H1 (cell line): Measurements from ENCODE around the gene RAMP1. TPM values are rescaled to one million over a fixed set of nuclear protein-coding genes. Genes with fewer than 3 reads are reported as not detected.

Experiments
- BACH1 ChIP-seq: IDR thresholded peaks from 2 replicates; pipeline ENCODE4 v1.6.1; 2012; ENCODE audit warnings: low read length, improper control_type of control experiment
- CHD7 ChIP-seq: fragments of 300-600 bp; sonication (generic); IDR thresholded peaks from 2 replicates; pipeline ENCODE4 v1.7.1; 2012; ENCODE audit warnings: low read length, moderate library complexity, mild to moderate bottlenecking, inconsistent platforms; ENCODE audit not compliant: insufficient replicate concordance
- GTF2F1 ChIP-seq: IDR thresholded peaks from 2 replicates; pipeline ENCODE4 v1.6.1; 2012; ENCODE audit warnings: low read depth, low read length, improper control_type of control experiment, borderline replicate concordance
- KDM5A ChIP-seq: fragments of 200-600 bp; IDR thresholded peaks from 2 replicates; pipeline ENCODE4 v1.7.1; 2012; ENCODE audit warnings: mild to moderate bottlenecking, low read length, inconsistent platforms, mixed read lengths
- NANOG ChIP-seq: IDR thresholded peaks from 2 replicates; pipeline ENCODE4 v1.6.1; 2011; ENCODE audit warnings: low read length, low read depth, mild to moderate bottlenecking, inconsistent platforms; ENCODE audit not compliant: insufficient read depth, poor library complexity, severe bottlenecking
- RAD21 ChIP-seq, 2 experiments: IDR thresholded peaks in 1 of 2; conservative IDR thresholded peaks in 1 of 2; 2 replicates each; pipeline ENCODE4 v1.6.1; 2011; ENCODE audit warnings: low read depth in 2 of 2, low read length in 2 of 2, improper control_type of control experiment in 1 of 2, inconsistent platforms in 1 of 2, mild to moderate bottlenecking in 1 of 2, moderate library complexity in 1 of 2
- SP2 ChIP-seq: IDR thresholded peaks from 2 replicates; pipeline ENCODE4 v1.6.1; 2012; ENCODE audit warnings: mild to moderate bottlenecking, low read length, inconsistent platforms
- SP4 ChIP-seq: IDR thresholded peaks from 2 replicates; pipeline ENCODE4 v1.6.1; 2012; ENCODE audit warnings: low read length, inconsistent platforms
- TAF7 ChIP-seq: optimal IDR thresholded peaks from 2 replicates; pipeline ENCODE3; 2011; ENCODE audit warnings: low read depth, mild to moderate bottlenecking, inconsistent platforms, low read length, moderate library complexity, borderline replicate concordance
- polyA plus RNA-seq, 7 experiments: library from polyadenylated mRNA; depleted of rRNA in 3 of 7; stranded (reverse) in 5 of 7; unstranded in 2 of 7; fragments of >200 nt in 5 of 7; fragments of 200-250 nt in 2 of 7; gene quantifications; 1 replicate in 5 of 7; 2 replicates in 1 of 7; 4 replicates in 1 of 7; pipeline versions ENCODE4 v1.2.1 to v1.2.3, GENCODE V29; 2011 to 2013; ENCODE audit warnings: missing spikeins in 2 of 7, mixed read lengths in 2 of 7
- total RNA-seq: library from RNA; stranded (reverse); fragmentation: NEBNext Ultra II Directional; extraction: Animal tissue kit (Norgen Biotek cat#: 25700); gene quantifications from 2 replicates; pipeline ENCODE4 v1.2.1, GENCODE V29; 2021
- TF ChIP-seq, protein P1 (sequence below): IDR thresholded peaks from 2 replicates; pipeline ENCODE4 v1.6.1; 2011; ENCODE audit warnings: low read length, improper control_type of control experiment

The RAMP1 gene
- total and polyA plus RNA-seq, 2 of the 8 experiments (the other 6 are each of a cell fraction or from before 2014, with no cell fraction given), result 0.65 to 4.3 TPM

DNA sequence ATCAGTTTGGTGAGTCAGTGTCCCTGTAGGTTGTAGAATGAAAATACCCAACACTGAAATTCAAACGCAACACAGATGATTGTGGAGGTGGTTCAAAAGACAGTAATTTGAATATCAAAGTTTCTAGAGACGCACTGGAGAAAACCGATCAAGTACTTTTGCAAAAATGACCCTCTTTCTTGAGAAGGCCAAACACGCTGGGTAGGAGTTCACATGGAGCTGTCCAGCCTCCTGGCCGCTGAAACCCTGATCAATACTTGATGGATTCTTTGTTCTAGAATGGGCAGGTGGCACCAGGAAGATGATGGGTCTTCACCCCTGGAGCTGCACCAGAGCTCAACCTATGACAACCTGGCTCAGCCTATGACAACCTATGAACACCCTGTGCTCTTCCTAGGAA lies 67.7 kb downstream of the RAMP1 start (continued):
- TF ChIP-seq CHD7 (no peak), SP2 (no peak), RAD21 (IDR thresholded peaks at IDR 0.05 in 1 of 2, conservative IDR thresholded peaks at IDR 0.05 in 1 of 2; ENCODE audit: low read depth in 2 of 2, low read length in 2 of 2) (no peak), BACH1 (no peak), SP4 (no peak), TAF7 (no peak), GTF2F1 (no peak), KDM5A (no peak), NANOG (no peak)
- TF ChIP-seq, protein P1, sequence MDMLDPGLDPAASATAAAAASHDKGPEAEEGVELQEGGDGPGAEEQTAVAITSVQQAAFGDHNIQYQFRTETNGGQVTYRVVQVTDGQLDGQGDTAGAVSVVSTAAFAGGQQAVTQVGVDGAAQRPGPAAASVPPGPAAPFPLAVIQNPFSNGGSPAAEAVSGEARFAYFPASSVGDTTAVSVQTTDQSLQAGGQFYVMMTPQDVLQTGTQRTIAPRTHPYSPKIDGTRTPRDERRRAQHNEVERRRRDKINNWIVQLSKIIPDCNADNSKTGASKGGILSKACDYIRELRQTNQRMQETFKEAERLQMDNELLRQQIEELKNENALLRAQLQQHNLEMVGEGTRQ, result no peak
